Measurements from ENCODE around the gene SFTPD.

GRCh38 chr10:79923145-79923544 is 25.8 kb downstream of the SFTPD start:
- TF ChIP-seq, protein P1, sequence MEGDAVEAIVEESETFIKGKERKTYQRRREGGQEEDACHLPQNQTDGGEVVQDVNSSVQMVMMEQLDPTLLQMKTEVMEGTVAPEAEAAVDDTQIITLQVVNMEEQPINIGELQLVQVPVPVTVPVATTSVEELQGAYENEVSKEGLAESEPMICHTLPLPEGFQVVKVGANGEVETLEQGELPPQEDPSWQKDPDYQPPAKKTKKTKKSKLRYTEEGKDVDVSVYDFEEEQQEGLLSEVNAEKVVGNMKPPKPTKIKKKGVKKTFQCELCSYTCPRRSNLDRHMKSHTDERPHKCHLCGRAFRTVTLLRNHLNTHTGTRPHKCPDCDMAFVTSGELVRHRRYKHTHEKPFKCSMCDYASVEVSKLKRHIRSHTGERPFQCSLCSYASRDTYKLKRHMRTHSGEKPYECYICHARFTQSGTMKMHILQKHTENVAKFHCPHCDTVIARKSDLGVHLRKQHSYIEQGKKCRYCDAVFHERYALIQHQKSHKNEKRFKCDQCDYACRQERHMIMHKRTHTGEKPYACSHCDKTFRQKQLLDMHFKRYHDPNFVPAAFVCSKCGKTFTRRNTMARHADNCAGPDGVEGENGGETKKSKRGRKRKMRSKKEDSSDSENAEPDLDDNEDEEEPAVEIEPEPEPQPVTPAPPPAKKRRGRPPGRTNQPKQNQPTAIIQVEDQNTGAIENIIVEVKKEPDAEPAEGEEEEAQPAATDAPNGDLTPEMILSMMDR (IDR thresholded peaks at IDR 0.05; ENCODE audit: low read depth, low read length, missing input control), result no peak
- no peak for TF ChIP-seq JUND (IDR thresholded peaks at IDR 0.05)
- TF ChIP-seq, protein P2, sequence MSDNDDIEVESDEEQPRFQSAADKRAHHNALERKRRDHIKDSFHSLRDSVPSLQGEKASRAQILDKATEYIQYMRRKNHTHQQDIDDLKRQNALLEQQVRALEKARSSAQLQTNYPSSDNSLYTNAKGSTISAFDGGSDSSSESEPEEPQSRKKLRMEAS (IDR thresholded peaks at IDR 0.05), result no peak
- TF ChIP-seq, protein P3, sequence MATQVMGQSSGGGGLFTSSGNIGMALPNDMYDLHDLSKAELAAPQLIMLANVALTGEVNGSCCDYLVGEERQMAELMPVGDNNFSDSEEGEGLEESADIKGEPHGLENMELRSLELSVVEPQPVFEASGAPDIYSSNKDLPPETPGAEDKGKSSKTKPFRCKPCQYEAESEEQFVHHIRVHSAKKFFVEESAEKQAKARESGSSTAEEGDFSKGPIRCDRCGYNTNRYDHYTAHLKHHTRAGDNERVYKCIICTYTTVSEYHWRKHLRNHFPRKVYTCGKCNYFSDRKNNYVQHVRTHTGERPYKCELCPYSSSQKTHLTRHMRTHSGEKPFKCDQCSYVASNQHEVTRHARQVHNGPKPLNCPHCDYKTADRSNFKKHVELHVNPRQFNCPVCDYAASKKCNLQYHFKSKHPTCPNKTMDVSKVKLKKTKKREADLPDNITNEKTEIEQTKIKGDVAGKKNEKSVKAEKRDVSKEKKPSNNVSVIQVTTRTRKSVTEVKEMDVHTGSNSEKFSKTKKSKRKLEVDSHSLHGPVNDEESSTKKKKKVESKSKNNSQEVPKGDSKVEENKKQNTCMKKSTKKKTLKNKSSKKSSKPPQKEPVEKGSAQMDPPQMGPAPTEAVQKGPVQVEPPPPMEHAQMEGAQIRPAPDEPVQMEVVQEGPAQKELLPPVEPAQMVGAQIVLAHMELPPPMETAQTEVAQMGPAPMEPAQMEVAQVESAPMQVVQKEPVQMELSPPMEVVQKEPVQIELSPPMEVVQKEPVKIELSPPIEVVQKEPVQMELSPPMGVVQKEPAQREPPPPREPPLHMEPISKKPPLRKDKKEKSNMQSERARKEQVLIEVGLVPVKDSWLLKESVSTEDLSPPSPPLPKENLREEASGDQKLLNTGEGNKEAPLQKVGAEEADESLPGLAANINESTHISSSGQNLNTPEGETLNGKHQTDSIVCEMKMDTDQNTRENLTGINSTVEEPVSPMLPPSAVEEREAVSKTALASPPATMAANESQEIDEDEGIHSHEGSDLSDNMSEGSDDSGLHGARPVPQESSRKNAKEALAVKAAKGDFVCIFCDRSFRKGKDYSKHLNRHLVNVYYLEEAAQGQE (IDR thresholded peaks at IDR 0.05), result no peak
- no peak for TF ChIP-seq RAD21 (IDR thresholded peaks at IDR 0.05)
